ENCODE measurements around the gene KRTAP5-10.
"Not testable (repeated sequence)": the region's sequence is repeated elsewhere in the genome, so short reads cannot be mapped to it uniquely, and the experiment has no call there.

Gene KRTAP5-10

GRCh38 chr11:71568704-71569349, 3.5 kb downstream of the KRTAP5-10 start:
- Mint-ChIP-seq H3K9me3 (no peaks in the 10 kb centered on the region), H3K27ac (no peak overlapping the region), H3K4me1 (peaks cover 48% of the 10 kb centered on the region), H3K27me3 (ENCODE audit: low read depth, poor library complexity) (peaks cover 7% of the 10 kb centered on the region), H3K4me3 (no peak overlapping the region), H3K36me3 (ENCODE audit: low read depth) (no peaks in the 10 kb centered on the region)
- no peak for DNase-seq
- TF ChIP-seq CTCF (IDR thresholded peaks at IDR 0.05) = no peak

GRCh38 chr11:71571101-71571850, 5.9 kb downstream of the KRTAP5-10 start:
- H3K9me3 Mint-ChIP-seq; H3K36me3 Mint-ChIP-seq (ENCODE audit: low read depth); DNase-seq; H3K4me3 Mint-ChIP-seq; H3K27ac Mint-ChIP-seq: not testable (repeated sequence)
- peaks cover 10% of the 10 kb centered on the region for H3K27me3 Mint-ChIP-seq (ENCODE audit: low read depth, poor library complexity)
- peaks cover 43% of the 10 kb centered on the region for H3K4me1 Mint-ChIP-seq

GRCh38 chr11:71572811-71573210, 7.4 kb downstream of the KRTAP5-10 start:
- H3K4me3 Mint-ChIP-seq = no peak overlapping the region
- H3K4me1 Mint-ChIP-seq = peaks cover 28% of the 10 kb centered on the region
- no peak overlapping the region for H3K27ac Mint-ChIP-seq

GRCh38 chr11:71574418-71574817, 9.1 kb downstream of the KRTAP5-10 start:
- Mint-ChIP-seq H3K27me3 (ENCODE audit: low read depth, poor library complexity) (peaks cover 10% of the 10 kb centered on the region), H3K4me3 (no peak overlapping the region), H3K36me3 (ENCODE audit: low read depth) (no peaks in the 10 kb centered on the region), H3K27ac (no peak overlapping the region), H3K9me3 (no peaks in the 10 kb centered on the region), H3K4me1 (peaks cover 20% of the 10 kb centered on the region)
- DNase-seq = no peak
- TF ChIP-seq CTCF (IDR thresholded peaks at IDR 0.05) = no peak

More at GRCh38 chr11:71572811-71573210, 7.4 kb downstream of the KRTAP5-10 start:
- no peak for TF ChIP-seq CTCF (IDR thresholded peaks at IDR 0.05)
- Mint-ChIP-seq H3K9me3 (no peaks in the 10 kb centered on the region), H3K36me3 (ENCODE audit: low read depth) (no peaks in the 10 kb centered on the region), H3K27me3 (ENCODE audit: low read depth, poor library complexity) (peaks cover 10% of the 10 kb centered on the region)
- no peak for DNase-seq

- peaks cover 10% of the 10 kb centered on the region for H3K27me3 Mint-ChIP-seq (ENCODE audit: low read depth, poor library complexity)
- H3K4me1 Mint-ChIP-seq = peaks cover 27% of the 10 kb centered on the region
- no peaks in the 10 kb centered on the region for H3K9me3 Mint-ChIP-seq
- no peak overlapping the region for H3K27ac Mint-ChIP-seq
- H3K36me3 Mint-ChIP-seq (ENCODE audit: low read depth) = no peaks in the 10 kb centered on the region
- no peak for TF ChIP-seq CTCF (IDR thresholded peaks at IDR 0.05)
- no peak for DNase-seq
- no peak overlapping the region for H3K4me3 Mint-ChIP-seq
Measured at GRCh38 chr11:71575723-71576424, 10.5 kb downstream of the KRTAP5-10 start.

GRCh38 chr11:71576688-71577465, 11.5 kb downstream of the KRTAP5-10 start:
- DNase-seq; H3K9me3 Mint-ChIP-seq; H3K27ac Mint-ChIP-seq; H3K4me3 Mint-ChIP-seq; H3K36me3 Mint-ChIP-seq (ENCODE audit: low read depth): not testable (repeated sequence)
- H3K4me1 Mint-ChIP-seq = peaks cover 37% of the 10 kb centered on the region
- H3K27me3 Mint-ChIP-seq (ENCODE audit: low read depth, poor library complexity) = peaks cover 15% of the 10 kb centered on the region

Data from nephron progenitor cell (in vitro differentiated cells).